Type B pancreatic cell (in vitro differentiated cells): Measurements from ENCODE around the gene SMIM29. TPM values are rescaled to one million over a fixed set of nuclear protein-coding genes. Genes with fewer than 3 reads are reported as not detected.
A peak's percentile ranks its signal among the peaks of the same experiment; 100 is the strongest.
"Not testable (repeated sequence)": the region's sequence is repeated elsewhere in the genome, so short reads cannot be mapped to it uniquely, and the experiment has no call there.

Experiments
- DNase-seq: peaks from one replicate; pipeline ENCODE4 v3.0.0; 2021; ENCODE audit warnings: mixed read lengths; ENCODE audit not compliant: unreplicated experiment; ENCODE audit errors: extremely low spot score
- H3K27ac Mint-ChIP-seq: 2 replicates; pipeline ENCODE4 v1.8.0; 2021; ENCODE audit warnings: mild to moderate bottlenecking, mixed read lengths
- H3K27me3 Mint-ChIP-seq: 2 replicates; pipeline ENCODE4 v1.8.0; 2021; ENCODE audit warnings: mixed read lengths
- H3K36me3 Mint-ChIP-seq: 2 replicates; pipeline ENCODE4 v1.8.0; 2021; ENCODE audit warnings: mixed read lengths
- H3K4me1 Mint-ChIP-seq: one replicate; pipeline ENCODE4 v1.8.0; 2021; ENCODE audit warnings: mixed read lengths; ENCODE audit not compliant: unreplicated experiment
- H3K4me3 Mint-ChIP-seq: 2 replicates; pipeline ENCODE4 v1.8.0; 2021; ENCODE audit warnings: mild to moderate bottlenecking, mixed read lengths
- H3K9me3 Mint-ChIP-seq: 2 replicates; pipeline ENCODE4 v1.8.0; 2021; ENCODE audit warnings: mixed read lengths
- CTCF ChIP-seq: fragments of 200-600 bp; sonication (generic); conservative IDR thresholded peaks from 2 replicates; pipeline ENCODE4 v1.5.0; 2021; ENCODE audit warnings: antibody characterized with exemption, mild to moderate bottlenecking
- total RNA-seq: library from RNA; stranded (reverse); gene quantifications from 2 replicates; pipeline ENCODE4 v1.2.1, GENCODE V29; 2021; ENCODE audit warnings: low replicate concordance

The SMIM29 gene
- total RNA-seq, 1 donor from 2014 or later: 16.0 TPM

- Mint-ChIP-seq H3K4me3 (no peak overlapping the region), H3K4me1 (no peaks in the 10 kb centered on the region), H3K27ac (no peak overlapping the region), H3K36me3 (peaks cover 5% of the 10 kb centered on the region), H3K9me3 (peaks cover 5% of the 10 kb centered on the region), H3K27me3 (no peaks in the 10 kb centered on the region)
- no peak for TF ChIP-seq CTCF
- no peak for DNase-seq
Measured at GRCh38 chr6:34260576-34261267, 11.9 kb upstream of the SMIM29 start.

- Mint-ChIP-seq H3K36me3 (peaks cover 5% of the 10 kb centered on the region), H3K27me3 (no peaks in the 10 kb centered on the region), H3K27ac (no peak overlapping the region), H3K9me3 (peaks cover 5% of the 10 kb centered on the region), H3K4me1 (no peaks in the 10 kb centered on the region), H3K4me3 (no peak overlapping the region)
- TF ChIP-seq CTCF: no peak
- DNase-seq: no peak
Measured at GRCh38 chr6:34259529-34260069, 10.8 kb upstream of the SMIM29 start.

GRCh38 chr6:34252395-34252794 is 3.6 kb upstream of the SMIM29 start:
- not testable (repeated sequence) for H3K27me3 Mint-ChIP-seq, DNase-seq, H3K4me3 Mint-ChIP-seq, H3K9me3 Mint-ChIP-seq, H3K36me3 Mint-ChIP-seq, H3K27ac Mint-ChIP-seq, H3K4me1 Mint-ChIP-seq

GRCh38 chr6:34249469-34250261 is 859 bp upstream of the SMIM29 start:
- Mint-ChIP-seq H3K27ac (peak overlapping the region; percentile 79), H3K9me3 (no peaks in the 10 kb centered on the region), H3K4me3 (peak overlapping the region; percentile 93), H3K4me1 (peaks cover 12% of the 10 kb centered on the region), H3K27me3 (no peaks in the 10 kb centered on the region), H3K36me3 (no peaks in the 10 kb centered on the region)
- no peak for DNase-seq
- no peak for TF ChIP-seq CTCF

- H3K27me3 Mint-ChIP-seq: no peaks in the 10 kb centered on the region
- no peak for TF ChIP-seq CTCF
- H3K27ac Mint-ChIP-seq: peak overlapping the region; percentile 90
- H3K36me3 Mint-ChIP-seq: no peaks in the 10 kb centered on the region
- H3K9me3 Mint-ChIP-seq: no peaks in the 10 kb centered on the region
- peak overlapping the region; percentile 93 for H3K4me3 Mint-ChIP-seq
- no peak for DNase-seq
- H3K4me1 Mint-ChIP-seq: peaks cover 12% of the 10 kb centered on the region
Measured at GRCh38 chr6:34248198-34248726, 544 bp downstream of the SMIM29 start.
